Forelimb muscle (tissue), 1 donor: ENCODE data around the gene CFAP57. TPM values are rescaled to one million over a fixed set of nuclear protein-coding genes. Genes with fewer than 3 reads are reported as not detected.

Experiments
- DNase-seq: peaks from one replicate; pipeline ENCODE4 v3.0.0-alpha.2; 2013; ENCODE audit warnings: low read depth
- polyA plus RNA-seq: library from polyadenylated mRNA; unstranded; fragments of 120-200 nt; gene quantifications from one replicate; pipeline ENCODE4 v1.2.1, GENCODE V29; 2013; ENCODE audit not compliant: insufficient read length

The CFAP57 gene
- polyA plus RNA-seq, 1 donor = 0.08 TPM

DNA sequence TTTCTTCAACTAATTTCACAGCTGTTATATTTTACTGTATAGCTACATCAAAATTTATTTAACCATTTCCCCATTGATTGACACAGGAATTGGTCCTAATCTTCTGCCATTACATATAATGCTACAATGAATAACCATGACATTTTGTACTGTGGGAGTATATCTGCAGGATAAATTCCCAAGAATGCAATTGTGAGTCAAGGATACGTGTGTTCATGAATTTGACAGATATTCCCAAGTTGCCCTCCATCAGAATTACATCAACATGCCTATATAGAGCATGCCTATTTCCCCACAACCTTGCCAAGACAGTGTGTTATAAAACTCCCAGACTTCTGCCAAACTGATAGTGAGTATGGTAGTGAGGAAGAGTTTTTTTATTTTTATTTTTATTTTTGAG is 125.9 kb downstream of the CFAP57 start:
- DNase-seq = no peak

DNA sequence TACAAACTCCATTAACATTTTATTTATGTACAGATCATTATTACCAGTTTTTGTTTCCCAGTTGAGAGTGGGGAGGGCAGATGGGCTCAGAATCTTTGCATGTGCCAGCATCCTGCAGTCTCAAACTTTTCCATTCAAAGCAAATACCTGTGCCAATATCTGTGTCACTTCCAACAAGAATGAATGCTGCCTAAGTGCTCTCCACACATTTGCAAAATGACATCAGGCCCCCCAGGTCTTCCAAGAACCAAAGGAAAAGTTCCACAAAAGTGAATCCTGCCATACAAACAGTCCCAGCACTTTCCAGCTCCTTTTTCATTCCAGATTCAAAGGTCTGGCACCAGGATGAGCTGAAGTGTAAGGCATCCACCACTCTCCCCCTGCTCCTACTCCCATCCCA is 127.0 kb downstream of the CFAP57 start:
- no peak for DNase-seq

DNA sequence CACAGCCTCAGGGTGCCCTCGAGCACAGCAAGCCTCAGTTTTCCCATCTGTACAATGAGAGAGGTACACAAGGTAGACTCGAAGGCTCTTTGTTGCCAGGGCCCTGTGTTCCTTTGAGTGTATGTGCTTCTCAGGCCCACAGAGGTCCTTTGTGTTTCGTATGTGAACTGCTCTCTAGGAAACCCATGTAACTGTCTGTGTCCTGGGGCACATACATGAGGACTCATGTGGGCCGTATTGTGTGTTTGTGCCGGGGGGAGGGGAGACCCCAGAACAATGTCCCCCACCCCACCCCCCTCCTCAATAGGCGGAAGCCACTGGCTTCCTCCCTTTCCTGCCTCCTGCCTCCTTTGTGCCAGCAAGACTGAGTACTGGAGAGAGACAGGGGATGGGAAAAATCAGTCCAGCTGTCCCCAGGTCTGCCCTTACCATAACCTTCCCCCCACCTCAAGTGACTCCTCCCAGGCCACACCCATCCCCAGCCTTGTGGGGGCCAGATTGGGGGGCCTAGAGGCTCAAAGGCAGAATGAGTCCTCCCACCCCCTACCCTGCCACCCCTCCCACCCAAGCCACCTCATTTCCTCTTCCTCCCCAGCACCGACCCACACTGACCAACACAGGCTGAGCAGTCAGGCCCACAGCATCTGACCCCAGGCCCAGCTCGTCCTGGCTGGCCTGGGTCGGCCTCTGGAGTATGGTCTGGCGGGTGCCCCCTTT is 128.4 kb downstream of the CFAP57 start, which contains the start of gene TIE1:
TSS of gene TIE1 (plus strand) at position 605 of the 717 bp plus-strand sequence. CDS start at position 695, 90 bp downstream.
- no peak for DNase-seq

- no peak for DNase-seq
These were observed 130.1 kb downstream of the CFAP57 start for GRCh38 chr1:43302201-43302600.

DNA sequence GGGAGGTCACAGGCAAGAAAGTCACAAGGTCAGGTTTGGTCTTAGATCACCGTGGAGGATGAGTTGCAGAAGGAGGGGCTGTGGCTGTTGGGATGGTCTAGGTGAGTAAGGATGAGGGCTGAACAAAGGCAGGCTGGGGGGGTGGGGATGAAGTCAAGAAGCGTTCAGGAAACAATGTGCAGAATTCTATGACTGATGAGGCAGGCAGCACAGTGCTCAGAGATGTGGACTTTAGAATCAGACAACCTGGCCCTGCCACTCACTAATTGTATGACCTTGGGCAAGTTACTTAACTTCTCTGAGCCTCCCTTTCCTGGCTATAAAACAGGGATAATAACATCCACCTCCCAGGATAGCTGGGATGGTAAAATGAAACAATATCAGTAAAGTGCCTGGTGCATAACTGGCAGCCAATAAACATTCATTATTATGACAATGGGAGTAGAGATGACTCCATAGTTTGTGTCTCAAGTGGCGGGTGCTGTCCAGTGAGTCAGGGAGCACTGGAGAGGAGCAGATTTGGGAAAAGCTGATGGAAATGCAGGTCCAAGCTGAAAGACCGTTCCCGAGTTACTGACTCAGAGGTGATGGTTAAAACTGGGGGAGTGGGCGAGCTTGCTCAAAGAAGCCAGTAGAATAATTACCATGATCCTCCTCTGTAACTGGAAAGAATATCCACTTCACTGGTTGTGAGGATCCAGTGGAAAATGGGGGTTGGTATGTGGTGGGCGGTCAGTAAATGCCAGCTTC is 130.8 kb downstream of the CFAP57 start:
- no peak for DNase-seq

GRCh38 chr1:43303471-43304313 is 131.6 kb downstream of the CFAP57 start:
- no peak for DNase-seq

Other genes starting within 250 kb of the CFAP57 start
- 22.1 TPM for gene SLC2A1, start 213.5 kb upstream of the CFAP57 start, polyA plus RNA-seq
- 31.7 TPM for gene EBNA1BP2, start within 50 bp of the CFAP57 start, polyA plus RNA-seq
- gene TMEM125, start 97.7 kb downstream of the CFAP57 start, polyA plus RNA-seq = not detected
- not detected for gene C1orf210, start 113.3 kb downstream of the CFAP57 start, polyA plus RNA-seq
- 42.5 TPM for gene TIE1, start 128.7 kb downstream of the CFAP57 start, polyA plus RNA-seq
- gene MPL, start 165.5 kb downstream of the CFAP57 start, polyA plus RNA-seq = 0.22 TPM
- 14.3 TPM for gene CDC20, start 186.7 kb downstream of the CFAP57 start, polyA plus RNA-seq
- gene ELOVL1, start 195.7 kb downstream of the CFAP57 start, polyA plus RNA-seq = 30.1 TPM
- 20.0 TPM for gene MED8, start 217.5 kb downstream of the CFAP57 start, polyA plus RNA-seq
- gene SZT2, start 217.6 kb downstream of the CFAP57 start, polyA plus RNA-seq = 14.5 TPM